NCI-H510A treated with DMSO at 0.1 percent for 48 hours (cell line): Measurements from ENCODE around the gene CD207.
"Not testable (repeated sequence)": the region's sequence is repeated elsewhere in the genome, so short reads cannot be mapped to it uniquely, and the experiment has no call there.

Source experiments
- DNase-seq: peaks from one replicate; lab custom pipeline; 2025; lab: John Stamatoyannopoulos, UW

The CD207 gene

DNA sequence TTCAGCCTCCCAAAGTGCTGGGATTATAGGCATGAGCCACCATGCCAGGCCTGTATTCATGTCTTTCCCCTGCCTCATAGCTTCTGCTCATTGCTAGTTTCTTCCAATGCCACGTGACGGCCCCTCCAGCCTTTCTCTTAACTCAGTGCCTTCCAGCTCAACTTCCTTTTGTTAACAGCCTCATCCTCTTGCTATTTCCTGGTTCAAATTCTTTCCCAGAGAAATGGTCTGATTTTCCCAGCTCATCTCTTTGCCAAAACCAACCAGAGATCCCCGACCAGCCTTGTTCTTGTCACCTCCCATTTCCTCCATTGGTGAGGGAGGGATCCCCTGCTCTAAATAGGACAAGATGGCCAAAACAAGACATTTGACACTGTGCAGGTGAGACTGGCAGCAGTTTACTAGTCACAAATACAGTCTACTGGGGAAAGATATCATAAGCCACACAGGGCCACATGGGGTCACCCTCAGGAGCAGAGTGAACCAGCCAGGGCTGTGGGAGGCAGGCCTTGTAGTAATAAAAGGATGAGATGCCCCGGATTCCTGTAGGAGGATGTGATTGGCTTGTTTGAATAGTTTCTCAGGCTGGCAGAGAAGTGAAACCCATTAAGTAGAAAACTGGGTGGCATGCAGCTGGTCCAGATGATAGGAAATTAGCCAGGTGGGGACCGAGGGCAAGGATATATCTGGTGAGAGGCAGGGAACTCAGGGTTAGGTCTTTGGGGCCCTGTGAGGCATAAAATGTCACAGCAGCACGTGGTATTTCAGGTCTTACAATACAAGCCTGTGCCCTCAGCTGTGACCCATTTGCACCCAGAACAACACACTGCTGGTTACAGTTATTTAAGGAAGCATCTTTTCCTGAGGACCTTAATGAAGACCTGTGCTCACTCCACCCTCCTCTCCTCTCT, 6.4 kb downstream of the CD207 start:
- no peak for DNase-seq

DNA sequence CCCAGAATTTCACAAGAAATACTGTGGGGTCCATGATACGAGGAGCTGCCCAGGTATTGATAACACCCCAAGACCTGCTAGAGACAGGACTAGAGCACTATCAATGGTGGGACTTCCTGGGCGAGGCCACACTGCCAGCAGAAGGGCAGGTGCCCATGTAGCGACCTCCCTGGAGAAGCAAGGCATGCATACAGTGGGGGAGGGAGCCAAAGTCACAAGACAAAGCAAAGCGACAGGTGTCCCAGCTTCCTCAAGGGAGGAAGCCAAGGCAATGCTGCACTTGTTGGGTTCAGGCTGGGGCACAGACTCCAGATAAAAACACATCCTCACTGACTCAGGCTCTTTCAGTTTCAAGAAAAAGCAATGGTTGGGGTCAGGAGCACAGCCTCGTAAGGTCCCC, 7.5 kb downstream of the CD207 start:
- DNase-seq = no peak

DNA sequence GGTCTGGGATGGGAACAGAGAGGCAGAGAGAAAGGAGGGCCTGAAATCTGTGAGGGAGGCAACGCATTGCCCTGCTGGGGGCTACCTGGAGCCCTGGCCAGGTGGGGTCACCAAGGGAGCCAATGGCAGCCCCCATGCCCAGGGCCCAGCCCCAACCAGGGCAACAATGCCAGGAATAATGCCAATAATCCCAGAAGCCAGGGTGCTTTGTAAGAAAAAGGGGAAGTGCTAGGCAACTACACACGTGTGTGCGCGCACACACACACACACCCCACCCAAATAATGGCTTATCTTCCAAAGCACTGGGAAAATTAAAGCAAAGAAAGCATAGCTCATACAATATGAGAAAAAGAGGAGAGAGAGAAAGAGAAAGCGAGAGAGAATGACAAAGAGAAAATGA, 8.2 kb downstream of the CD207 start:
- DNase-seq = no peak

DNA sequence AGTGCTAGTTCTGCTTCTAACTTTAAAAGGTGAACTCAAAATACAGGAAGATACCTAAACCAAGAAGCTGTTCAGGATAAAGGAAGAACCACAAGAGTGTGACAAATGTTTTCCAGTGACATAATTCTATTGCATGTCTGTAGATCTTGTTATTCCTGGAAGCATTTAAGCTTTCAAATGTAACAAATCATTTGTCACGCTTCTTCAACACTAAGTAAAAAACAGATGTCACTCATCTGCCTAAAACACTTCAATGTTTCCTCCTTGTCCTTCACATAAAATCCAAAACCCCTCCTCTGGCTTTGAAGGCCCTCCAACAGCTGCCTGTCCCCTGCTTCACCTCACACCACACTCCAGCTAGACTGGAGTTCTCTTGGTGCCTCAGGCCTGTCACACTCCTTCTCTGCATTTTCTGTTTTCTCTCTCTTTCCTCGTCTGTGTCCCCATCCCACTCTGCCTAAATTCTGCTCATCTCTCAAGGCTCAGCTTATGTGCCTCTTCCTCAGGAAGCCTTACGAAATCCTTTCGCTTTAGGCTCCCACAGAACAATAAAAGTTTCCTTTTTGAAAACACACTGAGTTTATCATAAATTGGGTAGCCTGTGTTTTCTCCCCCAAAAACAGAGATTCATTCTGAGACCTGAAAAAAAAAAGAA, 8.8 kb downstream of the CD207 start:
- no peak for DNase-seq

DNA sequence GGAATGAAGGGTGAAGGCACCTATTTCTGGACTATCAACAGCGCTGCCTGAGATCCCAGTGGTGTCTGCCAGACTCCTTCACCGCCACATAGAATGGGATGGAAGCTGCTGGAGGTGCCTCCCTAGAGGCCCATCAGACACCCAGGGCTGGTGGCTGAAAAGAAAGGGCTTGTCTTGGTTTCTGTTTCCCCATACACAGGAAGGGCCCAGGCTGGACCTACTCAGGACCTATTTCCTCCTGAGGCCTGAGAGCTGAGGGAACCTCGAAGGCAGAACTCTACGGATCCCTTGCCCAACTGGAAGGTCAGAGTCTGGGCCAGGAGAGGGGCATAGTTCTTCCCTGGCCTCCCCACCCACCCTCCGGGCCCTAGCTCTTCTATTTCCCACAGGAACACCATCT, 12.4 kb downstream of the CD207 start:
- DNase-seq = no peak

DNA sequence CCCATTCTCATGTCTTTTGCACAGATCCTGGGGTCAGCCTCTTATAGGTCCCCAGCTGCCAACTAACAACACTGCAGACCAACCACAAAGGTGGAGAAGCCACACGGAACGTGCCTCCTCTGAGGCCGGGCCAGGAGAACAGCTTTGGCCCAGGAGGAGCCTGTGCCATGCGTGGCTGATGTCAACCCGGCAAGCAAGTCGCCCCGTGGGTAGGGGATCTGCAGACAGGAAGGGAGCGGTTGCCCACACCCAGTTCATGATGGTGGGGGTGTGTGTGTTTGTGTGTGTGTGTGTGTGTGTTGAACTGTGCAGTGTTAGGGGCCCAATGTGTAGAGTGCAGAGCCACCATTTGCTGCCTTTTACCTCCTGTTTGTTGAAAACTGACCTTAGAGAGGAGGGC, 12.8 kb downstream of the CD207 start:
- DNase-seq = no peak

DNA sequence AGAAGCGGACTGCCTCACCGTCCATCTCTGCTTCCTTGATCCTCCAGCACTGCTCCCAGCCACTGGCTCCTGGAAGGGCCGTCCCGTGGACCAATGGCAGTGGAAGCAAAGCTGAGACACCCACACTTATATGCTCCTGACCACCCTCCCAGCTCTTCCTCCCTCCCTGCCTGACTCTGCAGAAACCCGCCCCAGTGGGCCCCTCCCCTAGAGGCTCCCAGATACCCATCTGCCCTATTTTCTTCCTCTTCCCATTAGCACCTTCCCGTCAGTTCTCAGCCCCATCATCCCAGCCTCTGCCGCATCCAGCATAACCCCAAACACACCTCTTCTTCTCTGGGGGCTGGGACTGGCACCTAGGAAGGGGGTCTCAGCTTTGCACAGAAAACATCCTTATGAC, 15.1 kb downstream of the CD207 start, which contains the start of gene CLEC4F:
Gene CLEC4F, minus strand, starts transcription at position 101 of the 400 bp plus-strand sequence. Its CDS starts 76 bp downstream, at position 25.
- no peak for DNase-seq

DNA sequence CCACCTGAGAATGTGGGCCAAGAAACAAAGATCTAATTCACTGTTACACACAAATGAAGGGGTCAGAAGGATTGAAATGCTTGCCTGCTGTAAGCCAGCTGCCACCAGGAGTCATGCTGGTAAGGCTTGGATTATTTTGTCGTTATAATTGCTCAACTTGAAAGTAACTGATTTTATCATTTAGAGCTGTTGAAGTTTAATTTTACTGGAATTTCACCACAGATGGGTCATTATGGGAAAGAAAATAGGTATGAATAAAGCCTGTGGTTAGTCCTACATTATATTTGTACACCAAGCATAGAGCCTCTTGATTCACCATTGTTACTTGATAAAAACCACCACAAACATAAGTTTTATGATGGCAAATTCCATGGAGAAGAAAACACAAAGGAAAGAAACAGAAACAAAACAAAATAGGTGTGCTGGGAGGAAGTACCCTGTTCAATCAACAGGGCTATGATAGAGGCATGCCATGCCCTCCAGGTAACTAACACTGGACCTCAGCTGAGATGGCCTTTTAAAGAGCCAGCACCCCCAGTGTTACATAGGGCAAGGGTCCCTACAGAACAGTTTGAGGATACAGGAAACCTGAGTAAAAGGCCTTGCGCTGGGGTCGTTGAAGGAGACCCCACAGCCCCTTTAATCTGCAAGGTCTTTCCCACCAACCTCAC, 18.2 kb downstream of the CD207 start:
- no peak for DNase-seq

DNA sequence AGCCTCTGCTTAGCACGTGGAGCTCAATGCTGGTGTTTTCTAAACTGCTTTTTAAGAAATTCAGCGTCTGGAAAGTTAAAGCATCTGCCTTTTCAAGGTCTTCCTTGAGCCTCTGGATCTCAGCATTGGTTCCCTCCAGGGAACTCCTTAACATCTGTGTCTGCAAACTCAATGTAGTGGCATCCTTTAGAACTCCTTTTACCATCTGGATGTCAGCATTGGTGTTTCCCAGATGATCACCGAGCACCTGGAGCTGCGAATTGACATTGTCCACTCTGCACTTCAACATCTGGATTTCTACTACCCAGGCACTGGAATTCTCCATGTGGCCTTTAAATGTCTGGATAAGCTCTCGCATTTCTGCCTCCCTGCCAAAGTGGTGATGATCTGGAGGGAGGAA, 18.9 kb downstream of the CD207 start:
- DNase-seq = no peak

DNA sequence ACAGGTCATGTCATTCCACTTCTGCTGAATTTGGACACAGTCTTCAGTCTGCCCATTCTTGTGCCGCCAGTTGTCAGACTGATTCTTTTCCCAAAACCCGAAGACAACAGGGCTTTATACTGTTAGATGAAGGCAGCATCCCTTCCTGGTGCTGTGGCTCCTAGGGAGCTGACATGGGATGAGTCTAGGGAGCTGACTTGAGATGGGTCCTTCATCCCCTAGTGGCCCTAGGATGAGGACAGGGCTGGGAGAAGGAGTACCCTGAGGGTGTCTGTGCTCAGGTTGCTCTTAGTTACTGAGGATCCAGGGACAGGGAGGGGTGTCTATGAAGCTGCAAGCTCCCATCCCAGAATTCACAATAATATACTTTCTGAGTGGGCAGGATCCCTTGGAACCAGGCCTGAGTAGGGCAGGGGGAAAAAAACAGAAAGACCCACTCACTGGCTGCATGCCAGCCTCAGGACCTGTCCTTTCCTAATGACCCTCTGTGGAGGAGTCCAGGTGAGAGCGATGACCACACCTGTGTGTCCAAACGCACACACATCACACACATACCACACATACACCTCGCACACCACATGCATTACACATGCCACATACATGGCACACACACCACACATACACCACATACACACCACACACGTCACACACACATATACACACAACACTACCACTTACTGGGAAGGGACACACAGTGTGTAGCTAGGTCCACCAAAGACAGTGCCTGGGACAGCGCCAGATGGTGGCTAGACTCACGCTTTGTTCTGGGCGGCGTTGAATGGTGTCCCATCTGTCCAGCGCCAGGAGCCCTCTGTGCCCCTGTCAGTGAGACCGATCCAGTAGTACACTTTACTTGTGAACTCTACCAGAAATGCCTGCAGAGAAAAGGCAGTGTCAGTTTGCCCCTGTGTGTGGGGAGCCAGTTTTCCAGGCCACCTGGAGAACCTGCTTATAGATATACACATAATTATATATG, 26.3 kb downstream of the CD207 start:
- DNase-seq = no peak

DNA sequence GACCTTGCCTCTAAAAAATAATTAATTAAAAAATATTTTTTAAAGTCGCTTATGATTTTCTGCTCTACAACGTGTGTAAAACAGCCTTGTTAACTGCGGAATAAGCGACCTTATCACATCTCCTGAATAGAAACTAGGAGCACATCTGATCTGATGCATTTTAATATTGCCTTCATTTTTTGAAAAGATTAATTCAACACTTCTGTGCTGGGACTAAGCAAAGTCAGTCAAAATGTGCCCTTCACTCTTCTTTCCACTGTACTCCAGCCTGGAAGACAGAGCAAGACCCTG, 27.8 kb downstream of the CD207 start:
- DNase-seq = no peak

DNA sequence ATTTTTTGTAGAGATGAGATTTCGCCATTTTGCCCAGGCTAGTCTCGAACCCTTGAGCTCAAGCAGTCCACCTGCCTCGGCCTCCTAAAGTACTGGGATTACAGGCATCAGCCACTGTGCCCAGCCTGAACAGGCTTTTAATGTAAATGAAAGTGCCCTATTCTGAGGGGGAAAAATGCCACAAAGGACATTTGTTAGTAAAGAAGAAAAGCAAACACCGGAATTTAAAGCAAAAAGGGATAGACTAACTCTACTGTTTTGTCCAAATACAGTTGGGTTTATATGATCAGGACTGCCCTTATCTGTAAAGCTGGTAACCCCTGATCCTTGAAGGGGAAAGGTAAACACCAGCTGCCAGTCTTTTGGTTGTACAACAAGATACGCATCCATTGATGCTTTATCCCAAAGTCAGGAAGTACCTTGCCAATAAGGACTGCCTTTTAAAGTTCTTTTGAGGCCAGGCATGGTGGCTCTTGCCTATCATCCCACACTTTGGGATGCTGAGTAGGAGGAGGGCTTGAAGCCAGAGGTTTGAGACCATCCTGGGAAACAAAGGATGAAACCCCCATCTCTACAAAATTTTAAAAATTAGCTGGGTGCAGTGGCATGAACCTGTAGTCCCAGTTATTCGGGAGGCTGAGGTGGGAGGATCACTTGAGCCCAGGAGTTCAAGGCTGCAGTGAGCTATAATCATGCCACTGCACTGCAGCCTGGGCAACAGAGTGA, 28.4 kb downstream of the CD207 start:
- peak; percentile 9 for DNase-seq

DNA sequence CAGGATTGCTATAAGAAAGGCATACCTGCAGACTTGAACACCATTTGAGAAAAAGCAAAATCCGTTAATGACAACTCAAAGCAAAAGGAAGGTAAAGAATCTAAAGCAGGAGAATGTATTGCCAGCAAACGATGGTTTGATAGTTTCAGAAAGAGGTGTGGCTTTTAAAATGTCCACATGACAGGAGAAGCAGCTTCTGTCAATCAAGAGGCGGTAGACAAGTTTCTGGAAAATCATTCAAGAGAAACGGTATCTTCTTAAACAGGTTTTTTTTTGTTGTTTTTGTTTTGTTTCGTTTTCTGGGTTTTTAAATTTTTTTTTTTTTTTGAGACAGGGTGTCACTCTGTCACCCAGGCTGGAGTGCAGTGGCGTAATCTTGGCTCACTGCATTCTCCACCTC, 29.0 kb downstream of the CD207 start:
- no peak for DNase-seq

DNA sequence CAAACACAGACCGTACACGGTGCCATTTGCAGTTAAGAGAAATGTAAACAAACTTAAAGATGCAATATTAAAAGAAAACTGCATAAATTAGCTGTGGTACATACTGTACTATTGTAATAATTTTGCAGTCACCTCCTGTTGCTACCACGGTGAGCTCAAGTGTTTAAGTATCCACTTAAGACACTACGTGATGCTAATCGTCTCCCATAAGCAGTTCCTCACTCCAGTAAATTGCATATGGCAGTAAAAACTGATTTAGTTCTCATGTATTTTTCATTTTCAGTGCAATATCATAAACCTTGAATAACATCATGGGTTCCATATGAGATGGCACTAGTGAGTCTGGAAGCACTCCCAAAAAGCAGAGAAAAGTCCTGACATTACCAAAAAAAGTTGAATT, 29.6 kb downstream of the CD207 start:
- peak; percentile 66 for DNase-seq

DNA sequence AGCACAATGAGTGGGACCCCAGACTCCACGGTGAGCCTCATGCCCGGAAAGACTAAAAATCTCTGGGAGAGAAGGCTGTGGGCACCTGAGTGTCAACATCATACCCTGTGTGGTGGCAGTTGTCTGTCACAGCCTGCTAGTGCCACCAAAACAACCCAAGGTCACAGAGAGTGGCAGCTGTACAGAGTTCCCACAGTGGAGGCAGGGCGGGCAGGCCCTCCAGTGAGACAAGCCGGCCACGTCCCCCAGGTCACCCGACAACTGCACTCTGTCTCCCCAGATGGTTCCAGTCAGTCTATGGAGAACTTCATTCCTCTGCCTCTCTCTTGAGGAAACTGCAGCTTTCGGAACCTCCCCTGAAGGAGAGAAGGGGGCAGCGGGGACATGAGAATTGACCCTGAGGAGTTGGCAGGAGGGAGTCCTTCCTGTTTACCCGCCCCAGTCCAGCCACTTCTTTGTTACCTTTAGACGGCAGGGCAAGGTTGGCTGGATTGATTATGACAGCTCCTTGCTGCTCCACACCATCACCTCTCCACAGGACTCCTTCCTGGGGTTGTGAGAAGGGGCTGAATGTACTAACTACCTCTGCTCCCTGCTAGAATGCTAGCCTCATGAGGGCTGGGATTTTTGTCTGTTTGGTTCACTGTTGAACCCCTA, 33.9 kb downstream of the CD207 start:
- no peak for DNase-seq

DNA sequence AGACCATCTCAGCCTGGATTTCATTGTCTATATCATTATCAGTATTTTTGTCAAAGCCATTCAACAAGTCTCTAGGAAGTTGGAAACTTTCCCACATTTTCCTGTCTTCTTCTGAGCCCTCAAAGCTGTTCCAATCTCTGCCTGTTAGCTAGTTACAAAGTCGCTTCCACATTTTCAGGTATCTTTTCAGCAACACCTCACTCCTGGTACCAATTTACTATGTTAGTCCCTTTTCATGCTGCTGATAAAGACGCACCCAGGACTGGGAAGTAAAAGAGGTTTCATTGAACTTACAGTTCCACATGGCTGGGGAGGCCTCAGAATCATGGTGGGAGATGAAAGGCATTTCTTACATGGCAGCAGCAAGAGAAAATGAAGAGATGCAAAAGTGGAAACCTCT, 35.9 kb downstream of the CD207 start:
- no peak for DNase-seq

DNA sequence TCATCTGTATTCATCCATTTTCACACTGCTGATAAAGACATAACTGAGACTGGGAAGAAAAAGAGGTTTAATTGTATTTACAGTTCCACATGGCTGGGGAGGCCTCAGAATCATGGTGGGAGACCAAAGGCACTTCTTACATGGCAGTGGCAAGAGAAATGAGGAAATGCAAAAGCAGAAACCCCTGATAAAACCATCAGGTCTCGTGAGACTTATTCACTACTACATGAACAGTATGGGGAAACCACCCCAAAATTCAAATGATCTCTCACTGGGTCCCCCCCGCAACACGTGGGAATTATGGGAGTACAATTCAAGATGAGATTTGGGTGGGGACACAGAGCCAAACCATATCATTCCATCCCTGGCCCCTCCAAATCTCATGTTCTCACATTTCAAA, 37.6 kb downstream of the CD207 start:
- not testable (repeated sequence) for DNase-seq

DNA sequence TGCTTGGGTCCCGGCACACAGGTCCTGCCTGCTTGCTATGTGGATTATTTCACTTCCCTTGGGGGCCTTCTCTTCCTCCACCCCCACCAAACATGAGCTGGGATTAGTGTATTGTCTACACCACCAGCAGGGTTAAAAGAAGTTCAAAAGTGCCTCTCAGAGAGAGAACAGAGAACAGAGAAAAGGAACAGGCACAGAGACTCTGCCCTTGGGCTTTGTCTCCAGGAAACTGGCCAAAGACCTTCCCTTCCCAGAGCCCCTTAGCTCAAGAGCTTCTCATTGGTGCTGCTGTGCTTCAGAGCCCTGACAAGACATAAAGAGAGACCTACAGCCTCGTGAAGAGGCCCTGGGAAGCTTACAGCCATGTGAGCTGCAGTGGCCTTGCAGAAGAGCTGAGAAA, 38.1 kb downstream of the CD207 start:
- DNase-seq = no peak

DNA sequence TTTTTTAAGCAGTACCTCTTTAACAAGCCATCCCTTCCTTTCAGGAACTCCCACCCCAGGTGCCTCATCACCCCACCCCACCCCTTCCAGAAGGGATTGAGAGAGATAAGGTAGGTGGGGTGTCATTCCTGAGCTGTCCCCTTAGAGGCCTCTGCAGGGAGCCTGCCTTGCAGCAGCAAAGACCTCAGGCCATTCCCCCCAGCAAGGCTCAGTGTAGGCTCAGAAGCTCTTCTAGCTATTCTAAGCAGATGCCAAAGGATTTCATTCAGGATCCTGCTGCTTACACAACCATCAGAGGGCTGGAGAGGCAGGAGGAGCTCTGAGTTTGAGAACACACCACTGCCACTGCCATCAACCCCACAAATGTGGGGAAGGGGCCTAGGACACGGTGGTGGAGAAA, 39.4 kb downstream of the CD207 start:
- DNase-seq = no peak

DNA sequence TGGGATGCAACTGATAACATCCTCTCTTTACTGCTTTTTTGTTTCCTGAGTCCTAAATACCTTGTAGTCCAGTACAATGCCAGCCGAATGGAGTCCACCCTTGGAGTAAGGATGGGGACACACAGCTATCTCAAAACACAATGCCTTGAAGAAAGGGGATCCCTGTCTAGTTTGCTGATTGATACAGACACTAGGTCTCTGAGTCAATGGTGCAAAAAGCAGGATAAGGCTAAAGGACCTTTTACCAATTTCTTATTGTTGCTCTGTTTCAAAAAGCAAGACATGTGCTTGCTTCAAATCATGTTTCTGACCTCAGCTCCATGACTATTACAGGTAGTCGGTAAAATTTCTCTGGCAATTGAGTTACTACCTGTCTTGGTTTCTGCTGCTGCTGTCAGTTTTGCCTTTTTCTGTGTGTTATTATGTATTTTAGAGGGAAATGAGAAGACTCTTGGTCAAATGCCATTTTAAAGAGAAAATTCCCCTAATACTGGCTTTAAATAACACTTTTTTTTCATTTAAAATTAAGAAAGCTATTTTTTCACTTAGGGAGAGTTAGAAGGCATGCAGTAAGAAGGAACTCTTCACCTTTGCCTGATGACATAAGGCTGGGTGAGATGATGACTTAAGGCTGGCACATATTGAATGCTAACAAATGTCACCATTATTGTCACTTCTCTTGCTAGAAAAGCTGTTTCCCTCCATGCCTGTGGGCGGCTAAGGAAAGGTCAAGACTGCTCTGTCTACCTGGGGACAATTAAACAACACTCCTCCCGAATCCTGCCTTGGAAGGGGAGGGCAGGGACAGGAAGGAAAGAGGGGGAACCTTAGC, 40.2 kb downstream of the CD207 start:
- no peak for DNase-seq
